Loucy (cell line): Measurements from ENCODE around the gene BLVRA.

ENCODE experiments used
- H2AFZ ChIP-seq: fragments of 200-600 bp; sonication (generic); 2 replicates; pipeline ENCODE4 v1.6.0; 2016; ENCODE audit warnings: antibody characterized with exemption, mild to moderate bottlenecking, low read length, moderate library complexity
- H3F3A ChIP-seq: fragments of 200-600 bp; 2 replicates; pipeline ENCODE4 v1.6.0; 2016; ENCODE audit warnings: antibody characterized with exemption, low read depth, mild to moderate bottlenecking
- H3K27me3 ChIP-seq: fragments of 200-600 bp; sonication (generic); 2 replicates; pipeline ENCODE4 v1.6.1; 2014; ENCODE audit warnings: low read length, mild to moderate bottlenecking; ENCODE audit not compliant: insufficient read depth, poor library complexity, severe bottlenecking
- H3K36me3 ChIP-seq: fragments of 200-600 bp; sonication (generic); 2 replicates; pipeline ENCODE4 v1.6.1; 2016; ENCODE audit warnings: low read length; ENCODE audit not compliant: insufficient read depth
- H3K4me1 ChIP-seq: fragments of 200-600 bp; sonication (generic); 2 replicates; pipeline ENCODE4 v1.5.1; 2014; ENCODE audit warnings: low read length, mild to moderate bottlenecking; ENCODE audit not compliant: insufficient read depth, poor library complexity, severe bottlenecking
- H3K4me2 ChIP-seq: fragments of 200-600 bp; sonication (generic); 2 replicates; pipeline ENCODE4 v1.6.0; 2014; ENCODE audit warnings: antibody characterized with exemption, low read length, low read depth, mild to moderate bottlenecking; ENCODE audit not compliant: poor library complexity, severe bottlenecking
- H3K4me3 ChIP-seq: fragments of 200-600 bp; sonication (generic); 2 replicates; pipeline ENCODE4 v1.5.1; 2014; ENCODE audit warnings: low read length, mild to moderate bottlenecking, mixed read lengths; ENCODE audit not compliant: poor library complexity, severe bottlenecking
- H3K79me2 ChIP-seq: fragments of 200-600 bp; sonication (generic); 2 replicates; pipeline ENCODE4 v1.6.1; 2014; ENCODE audit warnings: low read length; ENCODE audit not compliant: insufficient read depth
- H3K9ac ChIP-seq: fragments of 200-600 bp; sonication (generic); 2 replicates; pipeline ENCODE4 v1.6.0; 2014; ENCODE audit warnings: mild to moderate bottlenecking, low read depth, low read length, moderate library complexity; ENCODE audit not compliant: poor library complexity, severe bottlenecking
- H3K9me2 ChIP-seq: fragments of 200-600 bp; sonication (generic); replicated peaks from 2 replicates; pipeline ENCODE4 v1.6.1; 2016; ENCODE audit warnings: low read depth, low read length, mixed read lengths
- H3K9me3 ChIP-seq: fragments of 200-600 bp; sonication (generic); 2 replicates; pipeline ENCODE4 v1.6.1; 2014; ENCODE audit warnings: mild to moderate bottlenecking, antibody characterized with exemption, low read length, low read depth; ENCODE audit not compliant: insufficient read depth
- H4K20me1 ChIP-seq: fragments of 200-600 bp; sonication (generic); 2 replicates; pipeline ENCODE4 v1.6.0; 2014; ENCODE audit warnings: antibody characterized with exemption, low read length, mild to moderate bottlenecking; ENCODE audit not compliant: insufficient read depth, poor library complexity, severe bottlenecking
- EZH2phosphoT487 ChIP-seq: fragments of 200-600 bp; IDR thresholded peaks from 2 replicates; pipeline ENCODE4 v1.6.1; 2018; ENCODE audit warnings: antibody characterized with exemption, mild to moderate bottlenecking, moderate library complexity, borderline replicate concordance
- TF ChIP-seq, protein P1 (sequence below): fragments of 200-600 bp; sonication (generic); conservative IDR thresholded peaks from 2 replicates; pipeline ENCODE4 v1.5.1; 2014; ENCODE audit warnings: mild to moderate bottlenecking, antibody characterized with exemption, low read length

The BLVRA gene

DNA sequence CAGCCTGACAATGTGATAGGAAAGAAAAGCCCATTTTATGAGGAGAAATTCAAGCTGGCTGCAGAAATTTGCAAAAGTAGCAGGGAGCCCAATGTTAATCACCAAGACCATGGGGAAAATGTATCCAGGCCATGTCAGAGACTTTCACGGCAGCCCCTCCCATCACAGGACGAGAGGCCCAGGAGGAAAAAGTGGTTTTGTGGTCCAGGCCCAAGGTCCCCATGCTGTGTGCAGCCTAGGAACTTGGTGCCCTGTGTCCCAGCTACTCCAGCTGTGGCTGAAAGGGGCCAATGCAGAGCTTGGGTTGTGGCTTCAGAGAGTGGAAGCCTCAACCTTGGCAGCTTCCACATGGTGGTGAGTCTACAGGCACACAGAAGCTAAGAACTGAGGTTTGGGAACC lies 41.9 kb upstream of the BLVRA start:
- Histone ChIP-seq H2AFZ (no peak overlapping the region), H3K9me3 (no peaks in the 10 kb centered on the region; the same call in 1 of the 2 replicates), H3K4me3 (no peak overlapping the region), H3K9ac (no peak overlapping the region), H3K4me2 (no peak overlapping the region), H3F3A (no peaks in the 10 kb centered on the region), H3K27me3 (no peaks in the 10 kb centered on the region), H4K20me1 (peaks cover 22% of the 10 kb centered on the region), H3K36me3 (no peaks in the 10 kb centered on the region; the same call in 1 of the 2 replicates), H3K9me2 (no peaks in the 10 kb centered on the region), H3K79me2 (peaks cover 74% of the 10 kb centered on the region), H3K4me1 (peaks cover 3% of the 10 kb centered on the region)
- TF ChIP-seq, protein P1, sequence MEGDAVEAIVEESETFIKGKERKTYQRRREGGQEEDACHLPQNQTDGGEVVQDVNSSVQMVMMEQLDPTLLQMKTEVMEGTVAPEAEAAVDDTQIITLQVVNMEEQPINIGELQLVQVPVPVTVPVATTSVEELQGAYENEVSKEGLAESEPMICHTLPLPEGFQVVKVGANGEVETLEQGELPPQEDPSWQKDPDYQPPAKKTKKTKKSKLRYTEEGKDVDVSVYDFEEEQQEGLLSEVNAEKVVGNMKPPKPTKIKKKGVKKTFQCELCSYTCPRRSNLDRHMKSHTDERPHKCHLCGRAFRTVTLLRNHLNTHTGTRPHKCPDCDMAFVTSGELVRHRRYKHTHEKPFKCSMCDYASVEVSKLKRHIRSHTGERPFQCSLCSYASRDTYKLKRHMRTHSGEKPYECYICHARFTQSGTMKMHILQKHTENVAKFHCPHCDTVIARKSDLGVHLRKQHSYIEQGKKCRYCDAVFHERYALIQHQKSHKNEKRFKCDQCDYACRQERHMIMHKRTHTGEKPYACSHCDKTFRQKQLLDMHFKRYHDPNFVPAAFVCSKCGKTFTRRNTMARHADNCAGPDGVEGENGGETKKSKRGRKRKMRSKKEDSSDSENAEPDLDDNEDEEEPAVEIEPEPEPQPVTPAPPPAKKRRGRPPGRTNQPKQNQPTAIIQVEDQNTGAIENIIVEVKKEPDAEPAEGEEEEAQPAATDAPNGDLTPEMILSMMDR, result no peak
- TF ChIP-seq EZH2phosphoT487, result no peak

DNA sequence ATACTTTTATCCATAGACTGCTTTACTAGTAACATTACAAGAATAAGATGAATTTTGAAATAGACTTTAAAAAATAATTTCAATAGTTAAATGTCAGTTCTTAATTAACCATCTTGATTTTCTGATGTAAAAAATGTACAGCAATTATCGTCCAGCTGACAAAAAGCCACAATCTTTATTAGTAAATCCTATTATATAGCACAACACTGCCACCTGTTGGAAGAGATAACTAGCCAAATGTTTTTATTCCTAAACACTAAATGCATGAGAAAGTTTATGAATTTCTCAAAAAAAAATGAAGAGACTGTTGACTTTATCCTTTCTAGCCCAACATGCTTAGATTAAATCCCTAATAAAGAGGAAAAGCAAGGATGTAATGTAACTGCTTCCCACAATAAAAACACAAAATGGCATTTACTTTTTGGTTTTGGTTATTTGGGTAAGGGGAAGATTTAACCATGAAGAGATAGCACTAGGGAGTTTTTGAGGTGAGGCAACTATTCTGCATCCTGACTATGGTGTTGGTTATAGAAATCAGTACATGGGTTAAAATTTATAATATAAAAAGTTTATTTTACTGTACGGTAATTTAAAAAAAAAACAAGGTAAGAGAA lies 37.2 kb upstream of the BLVRA start:
- no peaks in the 10 kb centered on the region for H3K27me3 ChIP-seq
- peaks cover 22% of the 10 kb centered on the region for H4K20me1 ChIP-seq
- no peaks in the 10 kb centered on the region for H3K9me2 ChIP-seq
- no peak overlapping the region for H2AFZ ChIP-seq
- peaks cover 13% of the 10 kb centered on the region for H3K4me1 ChIP-seq
- H3K79me2 ChIP-seq, result peaks cover 86% of the 10 kb centered on the region
- no peak overlapping the region for H3K9ac ChIP-seq
- no peaks in the 10 kb centered on the region for H3K9me3 ChIP-seq
- H3K4me2 ChIP-seq, result no peak overlapping the region
- TF ChIP-seq, protein P1, result peak; percentile 81
- no peak for TF ChIP-seq EZH2phosphoT487
- H3K36me3 ChIP-seq, result no peaks in the 10 kb centered on the region
- H3K4me3 ChIP-seq, result no peak overlapping the region
- no peaks in the 10 kb centered on the region for H3F3A ChIP-seq

DNA sequence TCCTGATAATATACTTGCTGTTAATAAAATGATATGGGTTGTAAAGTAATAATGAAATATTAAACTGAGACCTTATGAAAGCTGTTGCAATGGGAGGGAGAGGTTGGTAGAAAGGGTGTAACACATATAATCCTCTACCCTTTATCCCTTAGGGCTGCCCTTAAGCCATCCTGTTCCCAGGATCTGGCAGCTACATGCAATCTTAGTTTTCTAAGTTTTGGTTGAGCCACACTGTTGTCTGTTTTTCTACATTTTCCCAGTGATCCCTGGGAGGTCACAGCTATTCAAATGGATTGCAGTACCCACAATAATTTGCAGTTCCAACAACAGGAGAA lies 35.5 kb upstream of the BLVRA start:
- Histone ChIP-seq H3K4me2 (peak overlapping the region; percentile 21), H3K4me3 (no peak overlapping the region), H3K79me2 (peaks cover 88% of the 10 kb centered on the region), H3K27me3 (no peaks in the 10 kb centered on the region), H3K9ac (no peak overlapping the region), H3F3A (no peaks in the 10 kb centered on the region), H3K4me1 (peaks cover 28% of the 10 kb centered on the region), H3K9me3 (no peaks in the 10 kb centered on the region), H2AFZ (no peak overlapping the region), H4K20me1 (peaks cover 35% of the 10 kb centered on the region), H3K9me2 (no peaks in the 10 kb centered on the region), H3K36me3 (no peaks in the 10 kb centered on the region)
- TF ChIP-seq EZH2phosphoT487, result no peak
- TF ChIP-seq, protein P1, result no peak
